Measurements from ENCODE around the gene CYP8B1. TPM values are rescaled to one million over a fixed set of nuclear protein-coding genes. Genes with fewer than 3 reads are reported as not detected.

The CYP8B1 gene
- total and polyA plus RNA-seq, 2 of the 13 experiments (the other 11 are each of a cell fraction or from before 2014, with no cell fraction given): 0.58 to 2.0 TPM

- TF ChIP-seq ZBTB4 (CRISPR knock-in tag; IDR thresholded peaks at IDR 0.05; ENCODE audit: borderline replicate concordance) (peak; percentile 82), PBX2 (CRISPR knock-in tag; IDR thresholded peaks at IDR 0.05) (peak; percentile 54; the same call in 1 of the 2 replicates), KDM5A (IDR thresholded peaks at IDR 0.05; ENCODE audit: borderline replicate concordance, low read length) (no peak), TOPORS (CRISPR knock-in tag; IDR thresholded peaks at IDR 0.05) (no peak), ARID2 (CRISPR knock-in tag; IDR thresholded peaks at IDR 0.05; ENCODE audit: borderline replicate concordance) (no peak; the same call in 1 of the 2 replicates), SCMH1 (CRISPR knock-in tag; IDR thresholded peaks at IDR 0.05; ENCODE audit: borderline replicate concordance) (no peak), ZNF678 (CRISPR knock-in tag; IDR thresholded peaks at IDR 0.05) (no peak), UBTF (CRISPR knock-in tag; IDR thresholded peaks at IDR 0.05) (peak; percentile 50; the same call in 1 of the 2 replicates), NFKBIZ (CRISPR knock-in tag; IDR thresholded peaks at IDR 0.05) (peak; percentile 33; the same call in 1 of the 2 replicates), ZNF672 (CRISPR knock-in tag; IDR thresholded peaks at IDR 0.05) (no peak), THAP9 (CRISPR knock-in tag; IDR thresholded peaks at IDR 0.05; ENCODE audit: borderline replicate concordance) (peak; percentile 55; the same call in 1 of the 2 replicates), KDM5B (CRISPR knock-in tag; IDR thresholded peaks at IDR 0.05; ENCODE audit: borderline replicate concordance) (no peak; the same call in 1 of the 2 replicates), THAP11 (CRISPR knock-in tag; IDR thresholded peaks at IDR 0.05) (peak; percentile 61), ZNF839 (CRISPR knock-in tag; IDR thresholded peaks at IDR 0.05; ENCODE audit: borderline replicate concordance) (no peak), TFDP1 (CRISPR knock-in tag; IDR thresholded peaks at IDR 0.05; ENCODE audit: borderline replicate concordance) (0 out of 2 replicates have a peak, but pooled peaks have one; percentile 21)
These were observed 19.9 kb downstream of the CYP8B1 start (continued) for GRCh38 chr3:42855547-42856380.

Measured in HepG2 (cell line).